Mesodermal cell (in vitro differentiated cells): Measurements from ENCODE around the gene NEU1.
"Not testable (repeated sequence)": the region's sequence is repeated elsewhere in the genome, so short reads cannot be mapped to it uniquely, and the experiment has no call there.

ENCODE experiments used
- H3K27ac ChIP-seq: 2 replicates; pipeline ENCODE4 v1.7.0; 2013; ENCODE audit warnings: mild to moderate bottlenecking, low read depth, low read length, moderate library complexity; ENCODE audit not compliant: severe bottlenecking
- H3K36me3 ChIP-seq: 2 replicates; pipeline ENCODE4 v1.7.1; 2013; ENCODE audit warnings: mild to moderate bottlenecking, low read length, moderate library complexity; ENCODE audit not compliant: control insufficient read depth, insufficient read depth
- H3K4me1 ChIP-seq: one replicate; pipeline ENCODE4 v1.7.1; 2013; ENCODE audit warnings: mild to moderate bottlenecking, low read length; ENCODE audit not compliant: insufficient read depth, control insufficient read depth, poor library complexity, severe bottlenecking
- H3K4me3 ChIP-seq: 2 replicates; pipeline ENCODE4 v1.7.0; 2013; ENCODE audit warnings: low read length, control low read depth, mild to moderate bottlenecking; ENCODE audit not compliant: insufficient read depth, poor library complexity, severe bottlenecking; ENCODE audit errors: extremely low read depth
- H3K9me3 ChIP-seq: 2 replicates; pipeline ENCODE4 v1.7.1; 2013; ENCODE audit warnings: mild to moderate bottlenecking, low read length, moderate library complexity; ENCODE audit not compliant: control insufficient read depth
- WGBS, 2 experiments: methylation state at CpG; one replicate each; pipeline ENCODE4 v1.1.5; 2013; ENCODE audit warnings: missing lambda C conversion rate in 2 of 2; ENCODE audit not compliant: insufficient coverage in 2 of 2; 5-methylcytosine and 5-hydroxymethylcytosine counted together

The NEU1 gene

DNA sequence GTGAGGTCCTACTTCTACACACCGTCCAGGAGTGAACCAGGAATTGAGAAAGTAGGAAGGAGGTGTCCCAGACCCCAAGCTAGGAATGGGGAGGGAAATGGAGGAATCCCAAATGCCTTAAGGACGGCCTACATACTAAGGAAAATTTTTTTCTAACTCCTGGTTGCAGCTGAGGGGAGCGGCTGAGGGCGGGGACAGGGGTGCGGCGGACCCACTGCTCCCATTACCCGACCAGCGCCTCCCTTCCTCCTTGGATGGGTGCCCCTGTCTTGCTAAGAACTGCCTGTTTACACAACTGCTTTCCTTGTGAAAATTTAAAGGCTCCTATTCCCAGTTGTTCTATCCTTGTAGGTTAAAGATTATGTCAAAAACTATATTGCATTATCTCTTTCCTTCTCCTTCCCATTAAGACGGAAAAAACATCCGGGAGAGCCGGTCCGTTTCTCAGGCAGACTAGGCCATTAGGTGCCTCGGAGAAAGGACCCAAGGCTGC lies 35.8 kb downstream of the NEU1 start:
- no peaks in the 10 kb centered on the region for H3K9me3 ChIP-seq
- WGBS, 2 experiments = 0 to 8% methylated on average over 6 to 7 of the region's 13 CpGs
- H3K4me3 ChIP-seq = peak overlapping the region; percentile 38
- peaks cover 10% of the 10 kb centered on the region for H3K4me1 ChIP-seq
- H3K36me3 ChIP-seq = no peaks in the 10 kb centered on the region
- peak overlapping the region; percentile 94 for H3K27ac ChIP-seq

DNA sequence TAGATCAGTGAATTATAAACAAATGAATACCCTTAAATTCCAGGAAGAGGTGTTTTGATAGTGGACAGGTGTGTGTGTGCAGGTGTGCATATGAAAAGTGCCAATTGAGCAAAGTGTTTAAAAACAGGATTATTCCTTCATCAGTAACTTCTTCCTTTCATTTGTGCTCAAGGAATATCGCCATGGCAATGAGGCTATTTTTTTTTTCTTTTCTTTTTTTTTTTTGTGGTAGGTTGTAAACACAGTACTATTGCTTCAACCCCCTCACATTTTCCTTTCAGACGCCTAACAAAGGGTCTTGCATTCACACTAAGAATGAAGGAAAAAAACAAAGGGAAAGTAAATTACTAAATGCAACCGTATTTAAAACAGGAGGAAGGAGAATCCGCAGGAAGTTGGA lies 37.1 kb downstream of the NEU1 start:
- H3K4me1 ChIP-seq = peaks cover 7% of the 10 kb centered on the region
- H3K9me3 ChIP-seq = no peaks in the 10 kb centered on the region
- H3K27ac ChIP-seq = peak overlapping the region; percentile 16
- WGBS, 2 experiments = 65% methylated on average over 2 of the region's 4 CpGs; no CpG with 5 or more reads in 1 of the 2 experiments
- no peak overlapping the region for H3K4me3 ChIP-seq
- no peaks in the 10 kb centered on the region for H3K36me3 ChIP-seq

DNA sequence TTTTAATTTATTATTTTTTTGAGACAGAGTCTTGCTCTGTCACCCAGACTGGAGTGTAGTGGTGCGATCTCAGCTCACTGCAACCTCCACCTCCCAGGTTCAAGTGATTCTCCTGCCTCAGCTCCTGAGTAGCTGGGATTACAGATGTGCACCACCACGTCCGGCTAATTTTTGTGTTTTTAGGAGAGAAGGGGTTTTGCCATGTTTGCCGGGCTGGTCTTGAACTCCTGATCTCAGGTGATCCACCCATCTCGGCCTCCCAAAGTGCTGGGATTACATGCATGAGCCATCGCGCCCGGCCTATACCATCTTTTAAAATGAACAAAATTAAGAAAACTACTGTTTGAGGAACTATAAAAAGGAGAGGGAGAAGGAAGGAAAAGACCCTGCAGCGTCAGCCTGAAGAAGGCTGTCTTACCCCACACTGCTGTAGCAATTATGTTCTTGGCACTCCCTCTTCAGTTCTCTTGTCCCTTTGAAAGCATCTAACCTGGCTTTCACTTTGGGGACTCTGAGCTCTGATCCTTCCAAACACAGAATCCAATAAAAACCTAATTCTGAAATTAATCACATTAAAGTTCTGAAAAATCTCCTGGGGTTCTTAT lies 38.9 kb downstream of the NEU1 start:
- WGBS, 2 experiments = 95 to 100% methylated on average over 2 to 3 of the region's 9 CpGs
- H3K4me1 ChIP-seq, H3K36me3 ChIP-seq, H3K27ac ChIP-seq, H3K9me3 ChIP-seq, H3K4me3 ChIP-seq: not testable (repeated sequence)

DNA sequence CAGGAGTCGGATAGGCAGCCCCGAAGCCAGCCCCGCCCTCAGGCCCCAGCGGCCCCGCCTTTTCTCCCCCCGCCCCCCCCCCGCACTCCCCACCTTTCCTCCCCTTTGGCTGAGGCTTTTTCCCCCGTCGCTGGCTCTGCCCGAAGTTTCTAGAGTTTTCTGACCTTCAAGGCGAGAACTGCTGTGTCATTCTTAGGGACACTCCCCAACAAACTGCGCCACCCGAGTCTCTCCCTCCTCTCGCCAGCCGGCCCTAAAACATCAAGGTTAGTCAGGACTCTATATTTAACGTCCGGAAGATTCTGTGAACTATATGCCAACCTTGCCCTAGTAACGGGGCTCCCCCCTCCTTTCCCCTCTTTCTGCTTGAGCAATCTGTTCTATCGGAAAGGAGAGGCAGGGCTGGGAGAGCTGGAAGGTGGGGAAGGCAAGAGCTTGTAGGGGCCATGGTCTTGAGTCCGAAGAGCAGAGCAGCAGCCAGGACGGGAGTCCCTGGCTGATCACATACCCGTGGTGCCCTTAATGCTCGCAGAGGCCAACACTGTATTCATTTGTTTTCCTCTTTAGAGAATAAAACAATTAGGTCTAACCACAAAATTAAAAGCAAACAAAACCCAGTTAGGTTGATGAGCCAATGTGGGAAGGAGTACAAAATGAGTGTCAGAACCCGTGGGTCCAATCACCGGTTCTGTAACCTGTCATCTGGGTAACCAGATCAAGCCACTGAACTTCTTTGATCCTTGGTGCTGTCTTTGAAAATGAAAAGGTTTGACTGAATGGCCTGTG lies 40.4 kb downstream of the NEU1 start:
- peaks cover 7% of the 10 kb centered on the region for H3K36me3 ChIP-seq
- WGBS, 2 experiments = 9 to 10% methylated on average over 10 to 12 of the region's 25 CpGs
- no peaks in the 10 kb centered on the region for H3K9me3 ChIP-seq
- peak overlapping the region; percentile 92 for H3K27ac ChIP-seq
- H3K4me1 ChIP-seq = peaks cover 17% of the 10 kb centered on the region
- peak overlapping the region; percentile 48 for H3K4me3 ChIP-seq

DNA sequence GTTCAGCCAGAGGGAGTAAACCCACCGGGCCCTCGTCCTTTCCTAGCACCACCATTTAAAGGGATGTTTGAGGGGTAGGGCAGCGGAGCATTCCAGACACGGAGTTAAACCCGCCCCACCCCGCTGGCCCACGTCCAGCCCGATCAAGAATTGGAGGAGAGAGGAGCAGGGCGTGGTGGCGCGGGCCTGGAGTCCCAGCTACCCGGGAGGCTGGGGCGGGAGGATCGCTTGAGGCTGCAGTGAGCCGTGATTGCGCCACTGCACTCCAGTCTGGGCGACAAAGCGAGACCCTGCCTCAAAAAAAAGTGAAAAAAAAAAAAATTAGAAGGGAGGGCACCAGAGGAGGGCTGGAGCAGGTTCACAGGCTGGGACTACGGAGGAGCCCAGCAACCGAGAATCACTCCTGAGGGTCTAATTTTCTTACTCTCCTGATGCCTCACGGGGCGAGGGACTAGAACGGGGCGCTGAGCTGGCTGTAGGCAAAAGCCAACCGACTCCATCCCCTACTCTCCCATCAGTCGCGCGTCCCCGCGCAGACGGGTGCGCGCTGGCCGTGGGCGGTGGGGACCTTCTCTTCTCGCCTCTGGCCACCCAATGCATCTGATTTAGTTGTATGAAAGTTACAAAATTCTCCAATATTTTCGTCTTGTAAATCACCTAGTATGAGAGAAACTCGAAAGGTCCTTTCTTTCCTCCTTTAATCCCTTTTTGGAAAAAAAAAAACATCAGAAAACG lies 41.2 kb downstream of the NEU1 start:
- Histone ChIP-seq H3K4me1 (peaks cover 11% of the 10 kb centered on the region), H3K9me3 (no peaks in the 10 kb centered on the region), H3K27ac (peak overlapping the region; percentile 92), H3K36me3 (peaks cover 7% of the 10 kb centered on the region), H3K4me3 (peak overlapping the region; percentile 48)
- 27 to 29% methylated on average over 16 to 19 of the region's 39 CpGs for WGBS, 2 experiments

DNA sequence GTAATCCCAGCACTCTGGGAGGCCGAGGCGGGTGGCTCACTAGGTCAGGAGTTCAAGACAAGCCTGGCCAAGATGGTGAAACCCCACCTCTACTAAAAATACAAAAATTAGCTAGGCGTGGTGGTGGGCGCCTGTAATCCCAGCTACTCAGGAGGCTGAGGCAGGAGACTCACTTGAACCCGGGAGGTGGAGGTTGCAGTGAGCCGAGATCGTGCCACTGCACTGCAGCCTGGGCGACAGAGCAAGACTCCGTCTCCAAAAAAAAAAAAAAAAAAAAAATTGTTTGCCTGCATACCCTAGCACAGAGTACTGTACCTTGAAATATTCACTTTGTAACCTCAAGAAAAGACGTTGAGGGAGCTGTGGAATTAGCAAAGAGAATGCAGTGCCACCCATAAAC lies 42.2 kb downstream of the NEU1 start:
- not testable (repeated sequence) for H3K4me1 ChIP-seq, H3K9me3 ChIP-seq, H3K4me3 ChIP-seq, H3K36me3 ChIP-seq, H3K27ac ChIP-seq
- WGBS, 2 experiments = 90 to 100% methylated on average over 1 to 2 of the region's 10 CpGs

DNA sequence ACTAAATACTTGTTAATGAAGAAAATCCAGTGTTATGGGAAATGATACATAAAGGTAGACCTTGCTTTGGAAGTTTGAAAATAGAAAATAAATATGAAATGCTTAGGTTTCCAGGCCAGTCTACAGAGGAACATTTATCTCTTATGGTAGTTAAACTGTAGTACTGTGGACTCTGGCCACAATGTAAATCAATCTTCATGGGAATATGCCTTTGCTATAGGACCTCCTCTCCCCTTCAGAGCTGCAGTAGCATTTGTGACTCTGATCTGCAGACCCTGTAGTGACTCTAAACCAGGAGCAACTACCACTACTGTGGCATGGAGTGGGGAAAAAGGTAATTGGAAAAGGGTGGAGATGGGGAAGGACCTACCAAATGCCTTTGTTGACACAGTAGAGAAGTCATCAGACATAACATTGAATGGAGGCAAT lies 42.7 kb downstream of the NEU1 start:
- Histone ChIP-seq H3K9me3 (no peaks in the 10 kb centered on the region), H3K4me3 (no peak overlapping the region), H3K36me3 (peaks cover 7% of the 10 kb centered on the region), H3K4me1 (peaks cover 9% of the 10 kb centered on the region), H3K27ac (no peak overlapping the region)

DNA sequence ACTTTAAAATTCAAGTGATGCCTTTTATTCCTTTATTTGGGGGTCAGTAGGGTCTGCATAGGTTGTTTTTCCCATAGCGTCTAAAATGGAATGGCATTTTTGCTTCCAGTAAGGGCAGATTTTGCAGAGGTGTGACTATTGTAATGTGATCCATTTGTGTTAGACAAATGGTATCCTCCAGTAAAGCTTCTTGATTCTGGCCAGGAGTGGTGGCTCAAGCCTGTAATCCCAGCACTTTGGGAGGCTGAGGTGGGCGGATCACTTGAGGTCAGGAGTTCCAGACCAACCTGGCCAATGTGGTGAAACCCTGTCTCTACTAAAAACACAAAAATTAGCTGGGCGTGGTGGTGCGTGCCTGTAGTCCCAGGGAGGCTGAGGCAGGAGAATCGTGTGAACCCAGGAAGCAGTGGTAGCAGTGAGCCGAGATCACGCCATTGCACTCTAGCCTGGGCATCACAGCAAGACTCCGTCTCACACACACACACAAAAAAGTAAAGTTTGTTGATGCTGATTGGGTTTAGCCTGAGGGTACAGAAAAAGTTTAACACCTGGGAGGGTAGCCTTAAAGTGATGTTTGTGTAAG lies 44.6 kb downstream of the NEU1 start:
- not testable (repeated sequence) for H3K36me3 ChIP-seq, H3K4me1 ChIP-seq, H3K9me3 ChIP-seq, H3K27ac ChIP-seq
- peak overlapping the region; percentile 19 for H3K4me3 ChIP-seq
- 89 to 100% methylated on average over 4 to 5 of the region's 8 CpGs for WGBS, 2 experiments

DNA sequence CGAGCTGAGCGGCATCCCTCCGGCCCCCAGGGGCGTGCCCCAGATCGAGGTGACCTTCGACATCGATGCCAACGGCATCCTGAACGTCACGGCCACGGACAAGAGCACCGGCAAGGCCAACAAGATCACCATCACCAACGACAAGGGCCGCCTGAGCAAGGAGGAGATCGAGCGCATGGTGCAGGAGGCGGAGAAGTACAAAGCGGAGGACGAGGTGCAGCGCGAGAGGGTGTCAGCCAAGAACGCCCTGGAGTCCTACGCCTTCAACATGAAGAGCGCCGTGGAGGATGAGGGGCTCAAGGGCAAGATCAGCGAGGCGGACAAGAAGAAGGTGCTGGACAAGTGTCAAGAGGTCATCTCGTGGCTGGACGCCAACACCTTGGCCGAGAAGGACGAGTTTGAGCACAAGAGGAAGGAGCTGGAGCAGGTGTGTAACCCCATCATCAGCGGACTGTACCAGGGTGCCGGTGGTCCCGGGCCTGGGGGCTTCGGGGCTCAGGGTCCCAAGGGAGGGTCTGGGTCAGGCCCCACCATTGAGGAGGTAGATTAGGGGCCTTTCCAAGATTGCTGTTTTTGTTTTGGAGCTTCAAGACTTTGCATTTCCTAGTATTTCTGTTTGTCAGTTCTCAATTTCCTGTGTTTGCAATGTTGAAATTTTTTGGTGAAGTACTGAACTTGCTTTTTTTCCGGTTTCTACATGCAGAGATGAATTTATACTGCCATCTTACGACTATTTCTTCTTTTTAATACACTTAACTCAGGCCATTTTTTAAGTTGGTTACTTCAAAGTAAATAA lies 45.3 kb downstream of the NEU1 start:
- not testable (repeated sequence) for H3K9me3 ChIP-seq, H3K27ac ChIP-seq, H3K4me1 ChIP-seq, H3K36me3 ChIP-seq
- WGBS, 2 experiments = 93 to 95% methylated on average over 3 to 6 of the region's 37 CpGs
- H3K4me3 ChIP-seq = peak overlapping the region; percentile 19
